Middle frontal gyrus (tissue), 1 donor: ENCODE measurements around the gene SPIN1.
A peak's percentile ranks its signal among the peaks of the same experiment; 100 is the strongest.

Experiments
- DNase-seq: peaks from one replicate; pipeline ENCODE4 v3.0.0-alpha.2; 2015; ENCODE audit warnings: low spot score; ENCODE audit errors: extremely low spot score

SPIN1 gene

DNA sequence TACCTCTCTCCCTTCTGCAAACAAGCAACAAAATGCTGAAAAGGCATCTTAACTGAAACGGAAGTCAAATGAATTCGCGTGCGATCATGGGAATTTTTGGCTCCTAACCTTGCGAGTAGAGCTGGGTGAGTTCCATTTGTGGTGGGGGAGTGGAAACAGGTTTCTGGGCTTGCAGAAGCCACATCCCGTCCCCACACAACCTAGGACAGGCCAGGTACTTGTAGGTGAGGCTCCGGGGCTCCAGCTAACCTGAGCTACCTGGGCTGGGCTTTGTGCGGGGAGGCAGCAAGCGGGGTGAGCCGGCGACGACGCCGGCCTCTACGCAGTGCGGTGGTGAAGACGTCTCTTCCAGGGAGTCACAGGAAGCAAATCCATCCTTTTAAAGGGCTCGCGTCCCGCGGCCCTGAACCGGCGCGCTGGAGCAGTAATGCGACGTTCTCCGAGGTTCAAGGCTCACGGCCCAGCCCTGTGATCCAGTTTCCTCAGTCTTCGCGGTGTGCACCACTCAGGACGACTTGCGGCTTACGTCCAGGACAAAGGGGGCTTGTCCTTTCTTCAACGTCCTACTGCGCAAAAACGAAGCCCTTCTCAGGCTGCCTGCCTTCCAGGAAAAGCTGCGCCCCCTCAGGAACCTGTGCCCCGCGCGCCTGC is 567 bp upstream of the SPIN1 start:
- DNase-seq, result peak; percentile 48

DNA sequence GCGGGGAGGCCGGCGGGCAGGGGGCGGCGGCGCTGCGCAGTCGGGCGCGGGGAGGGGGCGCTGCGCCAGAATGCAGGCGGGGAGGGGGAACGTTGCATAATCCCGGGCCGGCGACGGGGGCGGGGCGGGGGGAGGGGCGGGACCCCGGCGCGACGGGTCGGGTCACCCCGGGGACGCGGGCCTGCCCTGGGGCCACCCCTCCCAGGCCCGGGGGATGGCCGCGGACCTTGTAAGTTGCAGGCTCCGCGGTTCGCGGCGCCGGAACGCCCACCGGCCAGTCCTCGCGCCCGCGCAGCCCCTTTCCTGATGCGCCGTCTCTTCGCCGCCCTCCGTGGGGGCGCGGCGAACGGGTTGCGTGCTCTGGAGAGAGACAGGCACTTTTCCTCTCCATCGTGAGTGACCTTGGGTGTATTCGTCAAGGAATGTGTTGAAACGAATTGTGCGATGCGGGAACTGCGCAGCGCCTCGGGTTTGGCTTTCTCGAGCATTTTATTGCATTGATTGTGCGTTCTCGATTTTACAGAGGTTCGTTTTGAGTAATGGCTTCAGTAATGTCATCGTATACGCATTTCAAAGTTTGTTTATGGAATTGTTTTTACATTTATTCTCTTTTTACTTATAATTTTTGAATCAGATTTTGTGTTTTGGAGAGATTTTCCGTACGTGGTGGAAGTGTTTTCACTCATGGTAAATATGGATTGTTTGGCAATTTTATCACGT is 802 bp downstream of the SPIN1 start:
- DNase-seq, result peak; percentile 34

DNA sequence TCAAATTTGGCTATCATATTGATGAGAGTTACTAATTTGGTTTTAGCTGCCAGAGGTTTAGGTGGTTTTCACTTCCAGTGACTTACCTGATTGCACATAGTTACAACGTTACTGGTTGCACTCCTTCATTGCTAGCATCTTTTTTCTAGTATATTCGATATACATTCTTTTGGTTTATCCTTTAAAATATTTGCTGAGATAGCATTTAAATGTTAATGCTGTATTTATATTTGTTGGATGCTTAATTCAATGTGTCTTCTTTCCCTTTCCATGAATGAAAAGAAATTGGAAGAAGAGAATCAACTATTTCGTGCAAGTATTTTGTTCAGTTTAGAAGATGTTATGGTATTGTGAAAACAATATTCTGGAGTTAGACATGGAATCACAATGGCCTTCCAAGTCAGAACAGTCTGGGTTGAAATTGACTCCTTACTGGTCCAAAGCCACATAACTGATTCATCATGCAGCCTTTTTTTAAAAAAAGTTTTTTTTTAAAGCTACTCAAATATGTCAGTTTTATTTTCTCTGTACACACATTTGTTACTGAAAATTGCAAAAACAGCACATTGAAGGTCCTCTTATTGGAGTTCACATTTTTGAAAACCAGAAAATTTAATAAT is 2.2 kb downstream of the SPIN1 start:
- no peak for DNase-seq

DNA sequence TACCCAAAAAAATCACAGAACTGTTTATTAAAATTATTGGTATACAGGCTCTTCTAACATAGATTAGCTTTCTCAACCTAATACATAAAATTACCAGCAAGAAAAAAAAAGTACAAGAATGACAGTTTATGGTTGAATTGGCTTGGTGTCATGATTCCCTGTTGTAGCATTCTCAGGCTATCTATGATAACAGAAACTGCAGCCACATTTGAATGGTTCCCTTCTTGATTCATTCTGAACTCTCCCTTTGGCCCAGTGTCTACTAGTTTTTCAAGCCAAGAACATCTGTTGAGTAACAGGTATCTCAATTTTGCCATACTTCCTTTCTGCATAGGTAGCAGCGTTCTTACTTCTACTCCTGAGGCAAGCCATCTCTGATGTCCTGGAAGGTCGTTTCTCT is 3.0 kb downstream of the SPIN1 start:
- no peak for DNase-seq

DNA sequence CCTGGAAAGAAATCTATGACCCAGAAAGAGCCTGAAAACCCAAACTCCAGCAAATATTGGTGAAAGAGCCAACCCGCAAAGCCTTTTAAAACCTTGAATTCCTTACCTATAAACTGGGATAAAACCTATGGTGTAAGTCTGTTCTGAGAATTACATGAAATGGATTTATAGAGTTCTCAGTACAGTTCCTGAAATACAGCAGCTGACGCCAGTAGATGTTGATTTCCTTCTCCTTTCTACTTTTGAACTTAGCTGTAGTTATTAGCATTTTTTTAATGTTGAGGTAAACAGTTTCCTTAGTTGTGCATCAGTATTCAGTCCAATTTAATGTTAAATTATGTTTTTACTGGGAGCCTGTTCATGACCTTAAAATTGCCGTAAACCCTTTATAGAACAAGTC is 3.7 kb downstream of the SPIN1 start:
- DNase-seq, result no peak

DNA sequence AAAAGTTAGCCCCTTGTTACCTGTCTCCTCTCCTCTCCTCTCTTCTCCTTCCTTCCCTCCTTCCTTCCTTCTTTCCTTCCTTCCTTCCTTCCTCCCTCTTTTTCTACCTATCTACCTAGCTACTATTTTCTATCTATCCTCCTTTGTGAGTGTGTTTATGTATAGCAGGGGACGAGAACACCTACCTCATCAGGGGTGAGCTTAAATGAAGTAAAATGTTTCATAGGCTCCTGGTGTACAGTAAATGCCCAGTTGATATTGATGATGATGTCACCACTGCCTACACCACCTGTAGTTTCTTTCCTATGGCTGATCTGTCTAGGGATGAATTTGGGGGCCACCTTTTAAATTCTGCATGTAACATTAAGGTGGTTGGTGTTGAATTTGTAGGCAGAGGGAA is 4.3 kb downstream of the SPIN1 start:
- no peak for DNase-seq

DNA sequence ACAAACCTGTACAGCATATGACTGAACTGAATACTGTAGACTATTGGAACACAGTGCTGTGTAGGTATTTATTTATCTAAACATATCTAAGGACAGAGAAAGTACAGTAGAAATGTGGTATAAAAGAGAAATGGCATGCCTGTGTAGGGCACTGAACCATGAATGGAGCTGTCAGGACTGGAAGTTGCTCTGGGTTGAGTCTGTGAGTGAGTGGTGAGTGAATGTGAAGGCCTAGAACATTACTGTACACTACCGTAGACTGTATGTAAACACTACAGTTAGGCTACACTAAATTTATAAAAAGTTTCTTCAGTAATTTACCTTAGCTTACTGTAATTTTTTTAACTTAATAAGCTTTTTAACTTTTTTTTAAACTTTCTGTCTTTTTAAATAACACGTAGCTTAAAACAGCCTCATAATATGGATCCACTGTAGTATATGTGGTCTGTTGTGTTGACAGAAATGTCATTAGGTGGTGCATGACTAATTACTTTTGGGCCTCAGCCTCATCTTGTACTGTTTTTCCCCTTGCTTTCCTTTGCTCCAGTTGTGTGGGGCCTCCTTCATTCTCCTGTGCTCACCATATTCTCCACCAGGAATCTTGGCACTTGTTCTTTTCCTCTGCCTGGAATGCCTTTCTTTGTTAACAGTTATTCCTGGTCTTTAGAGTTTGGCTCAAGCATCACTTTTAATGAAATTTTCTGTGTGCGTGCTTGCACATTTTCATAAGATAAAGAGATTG is 8.8 kb downstream of the SPIN1 start:
- no peak for DNase-seq

DNA sequence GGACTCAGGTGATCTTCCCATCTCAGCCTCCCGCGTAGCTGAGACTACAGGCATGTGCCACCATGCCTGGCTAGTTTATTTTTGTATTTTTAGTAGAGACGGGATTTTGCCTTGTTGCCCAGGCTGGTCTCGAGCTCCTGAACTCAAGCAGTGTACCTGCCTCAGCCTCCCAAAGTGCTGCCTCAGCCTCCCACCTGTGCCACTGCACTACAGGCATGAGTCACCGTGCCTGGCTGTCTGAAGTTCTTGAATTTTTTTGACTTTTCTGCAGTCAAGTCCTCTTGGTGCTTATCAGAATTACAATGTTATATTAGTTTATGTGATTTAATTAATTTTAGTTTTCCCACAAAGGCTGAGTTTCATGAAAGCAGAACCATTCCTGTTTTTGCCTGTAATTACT is 9.8 kb downstream of the SPIN1 start:
- DNase-seq, result no peak

DNA sequence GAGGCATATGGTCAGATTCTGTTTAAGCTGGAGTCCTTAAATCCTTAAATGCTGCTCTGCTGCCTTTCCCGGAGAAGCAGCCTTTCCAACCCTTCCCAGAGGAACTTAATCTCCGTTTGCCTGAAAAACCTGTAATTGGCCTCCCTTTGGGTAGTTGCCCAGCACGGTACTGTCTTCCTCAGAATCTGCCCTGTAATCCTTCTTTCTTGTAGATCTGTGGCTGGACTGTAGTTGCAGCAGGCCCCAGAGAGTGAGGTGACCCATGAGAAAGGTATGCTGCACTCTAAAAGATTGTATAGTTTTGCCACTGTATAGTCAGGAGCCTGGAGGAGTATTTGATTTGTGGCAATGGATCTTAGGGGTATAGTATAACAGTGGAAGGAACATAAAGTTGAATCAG is 11.7 kb downstream of the SPIN1 start:
- DNase-seq, result no peak

DNA sequence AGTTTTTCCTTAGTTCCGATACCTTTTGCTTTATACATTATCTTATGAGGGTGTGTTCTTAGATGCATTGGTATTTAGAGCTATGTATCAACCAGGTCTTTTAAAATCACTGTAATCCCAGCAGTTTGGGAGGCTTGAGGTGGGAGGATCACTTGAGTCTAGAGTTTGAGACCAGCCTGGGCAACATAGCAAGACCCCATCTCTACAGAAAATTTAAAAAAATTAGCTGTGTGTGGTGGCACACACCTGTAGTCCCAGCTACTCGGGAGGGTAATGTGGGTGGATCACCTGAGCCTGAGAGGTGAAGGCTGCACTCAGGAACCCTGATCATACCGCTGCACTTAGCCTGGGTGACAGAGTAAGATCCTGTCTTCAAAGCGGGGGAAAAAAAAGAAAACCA is 15.1 kb downstream of the SPIN1 start:
- DNase-seq, result no peak

DNA sequence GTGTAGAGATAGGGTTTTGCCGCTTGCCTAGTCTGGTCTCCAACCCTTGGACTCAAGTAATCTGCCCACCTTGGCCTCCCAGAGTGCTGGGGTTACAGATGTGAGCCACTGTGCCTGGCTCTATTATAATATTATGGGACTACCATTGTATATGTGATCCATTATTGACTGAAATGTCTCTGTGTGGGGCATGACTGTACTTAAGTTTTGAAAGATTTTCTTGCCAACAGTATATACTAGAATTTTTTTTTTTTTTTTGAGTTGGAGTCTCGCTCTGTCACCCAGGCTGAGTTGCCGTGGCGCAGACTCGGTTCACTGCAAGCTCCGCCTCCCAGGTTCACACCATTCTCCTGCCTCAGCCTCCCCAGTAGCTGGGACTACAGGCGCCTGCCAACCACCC is 17.8 kb downstream of the SPIN1 start:
- no peak for DNase-seq

DNA sequence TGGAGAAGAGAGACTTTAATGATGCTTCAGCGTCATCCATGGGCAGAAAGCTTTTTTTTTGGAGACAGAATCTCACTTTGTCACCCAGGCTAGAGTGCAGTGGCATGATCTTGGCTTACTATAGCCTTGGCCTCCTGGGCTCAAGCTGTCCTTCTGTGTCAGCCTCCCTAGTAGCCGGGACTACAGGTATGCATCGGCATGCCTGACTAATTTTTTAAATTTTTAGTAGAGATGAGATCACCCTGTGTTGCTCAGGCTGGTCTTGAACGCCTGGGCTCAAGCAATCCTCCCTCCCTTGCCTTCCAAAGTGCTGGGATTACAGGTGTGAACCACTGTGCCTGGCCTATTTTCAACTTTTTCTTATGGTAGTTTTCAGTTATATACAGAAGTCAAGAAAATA is 23.2 kb downstream of the SPIN1 start:
- no peak for DNase-seq

DNA sequence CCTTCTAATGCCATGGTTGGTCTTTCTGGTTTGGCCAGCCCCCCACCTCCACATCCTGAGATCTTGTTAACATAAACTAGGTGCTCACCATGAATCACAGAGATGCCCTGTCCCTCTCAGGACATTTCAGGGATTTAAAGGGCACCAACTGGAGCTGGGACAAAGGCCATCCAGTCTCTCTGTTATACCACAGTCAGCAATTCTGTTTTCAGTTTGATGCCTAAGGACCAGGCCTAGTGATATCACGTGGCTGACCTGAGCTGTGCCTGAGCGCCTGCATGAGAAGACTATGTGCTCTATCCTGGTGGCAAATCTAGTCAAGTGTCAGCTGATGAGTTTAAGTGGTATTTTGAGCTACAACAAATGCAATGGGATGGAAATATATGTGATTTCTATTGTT is 26.1 kb downstream of the SPIN1 start:
- no peak for DNase-seq

DNA sequence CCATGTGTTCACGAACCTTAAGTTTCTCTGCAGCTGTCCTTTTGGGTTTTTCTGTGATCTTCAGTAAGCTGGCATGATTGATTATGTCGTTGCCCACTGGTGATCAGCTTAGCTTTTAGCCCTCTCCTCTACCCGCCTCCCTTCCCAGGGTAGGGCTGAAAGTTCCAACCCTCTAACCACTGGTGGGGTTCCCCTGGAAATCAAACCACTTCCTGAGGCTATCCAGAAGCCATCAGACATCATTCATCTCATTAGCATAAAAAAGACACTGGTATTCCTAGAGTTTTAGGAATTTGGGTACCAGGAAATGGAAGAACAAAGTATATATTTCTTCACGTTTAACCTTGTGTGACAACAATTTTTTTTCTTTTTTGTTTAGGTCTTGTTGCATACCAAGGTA is 29.8 kb downstream of the SPIN1 start:
- DNase-seq, result no peak

DNA sequence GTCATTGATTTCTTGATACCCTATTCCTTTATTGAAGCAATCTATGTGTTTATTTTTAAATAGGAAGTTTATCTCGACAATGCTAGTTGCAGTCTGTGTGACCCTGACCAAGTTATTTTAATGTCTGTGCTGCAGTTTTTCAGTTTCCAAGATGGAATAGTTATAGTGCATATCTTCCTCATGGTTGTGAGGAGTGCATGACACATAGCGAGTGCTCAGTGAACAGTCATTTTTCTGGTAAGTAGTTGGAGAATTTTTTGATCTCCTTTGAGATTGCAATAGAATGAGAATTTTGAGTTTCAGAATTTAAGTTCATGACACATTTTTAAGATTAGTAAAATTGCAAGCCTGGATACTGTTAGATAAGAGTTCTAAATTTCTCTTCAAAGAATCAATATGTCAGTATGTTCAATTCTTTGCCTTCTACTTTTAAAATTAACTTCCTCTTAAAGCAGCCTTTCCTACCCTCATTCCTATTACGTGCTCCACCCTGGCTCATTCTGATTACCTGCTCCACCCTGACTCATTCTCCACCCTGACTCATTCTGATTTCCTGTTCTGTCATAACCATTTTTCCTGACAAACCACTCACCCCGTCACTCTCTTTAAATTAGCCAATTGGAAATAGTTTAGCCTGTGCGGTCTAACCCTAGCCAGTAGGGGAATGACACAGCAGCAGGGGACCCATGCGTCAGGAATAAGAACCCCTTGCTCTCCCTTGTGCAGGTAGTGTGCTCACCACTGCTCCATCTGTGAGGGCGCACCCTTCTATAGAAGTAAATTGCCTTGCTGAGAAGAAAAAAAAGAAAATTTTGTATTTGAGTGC is 30.7 kb downstream of the SPIN1 start:
- no peak for DNase-seq

DNA sequence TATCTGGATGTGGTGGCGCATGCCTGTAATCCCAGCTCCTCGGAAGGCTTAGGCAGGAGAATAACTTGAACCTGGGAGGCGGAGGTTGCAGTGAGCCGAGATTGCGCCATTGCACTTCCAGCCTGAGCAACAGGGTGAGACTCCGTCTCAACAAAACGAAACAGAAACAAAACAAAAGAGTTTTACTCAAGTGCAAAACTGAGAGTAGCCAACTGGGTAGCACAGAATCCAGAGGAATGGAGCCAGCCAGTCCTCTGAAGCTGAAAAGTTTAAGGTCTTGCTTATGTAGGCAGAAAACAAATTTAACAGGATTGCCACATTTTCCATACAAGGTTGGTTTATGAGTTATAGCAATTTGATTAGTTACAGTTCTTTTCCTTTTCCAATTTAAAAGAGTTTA is 32.0 kb downstream of the SPIN1 start:
- DNase-seq, result no peak

DNA sequence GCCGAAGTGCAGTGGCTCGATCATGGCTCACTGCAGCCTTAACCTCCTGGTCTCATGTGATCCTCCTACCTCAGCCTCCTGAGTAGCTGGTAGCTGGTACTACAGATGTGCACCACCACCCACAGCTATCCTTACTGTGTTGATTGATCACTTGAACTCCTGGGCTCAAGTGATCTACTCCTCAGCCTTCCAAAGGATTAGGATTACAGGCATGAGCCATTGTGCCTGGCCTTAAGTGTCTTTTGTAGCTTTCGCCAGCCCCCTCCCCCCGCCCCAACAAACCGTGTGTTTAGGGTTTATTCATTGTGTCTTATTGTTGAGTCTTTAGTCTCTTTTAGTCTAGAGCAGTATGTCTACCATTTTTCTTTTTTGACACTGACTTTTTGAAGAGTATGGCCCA is 33.1 kb downstream of the SPIN1 start:
- DNase-seq, result no peak

DNA sequence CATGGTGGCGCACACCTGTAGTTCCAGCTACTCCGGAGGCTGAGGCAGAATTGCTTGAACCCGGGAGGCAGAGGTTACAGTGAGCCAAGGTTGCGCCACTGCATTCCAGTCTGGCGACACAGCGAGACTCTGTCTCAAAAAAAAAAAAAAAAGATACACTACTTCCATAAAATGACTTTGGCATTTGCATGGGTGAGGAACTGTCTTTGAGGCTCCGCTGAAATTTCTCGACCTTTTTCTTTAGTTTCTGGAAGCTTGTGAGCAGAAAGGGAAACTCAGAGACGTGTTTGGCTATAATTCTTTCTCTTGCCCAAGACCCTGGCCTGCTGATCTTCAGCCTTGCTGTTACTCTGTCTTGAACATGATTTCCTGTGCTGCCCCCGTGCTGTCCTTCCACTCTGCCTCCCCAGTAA is 37.3 kb downstream of the SPIN1 start:
- no peak for DNase-seq

DNA sequence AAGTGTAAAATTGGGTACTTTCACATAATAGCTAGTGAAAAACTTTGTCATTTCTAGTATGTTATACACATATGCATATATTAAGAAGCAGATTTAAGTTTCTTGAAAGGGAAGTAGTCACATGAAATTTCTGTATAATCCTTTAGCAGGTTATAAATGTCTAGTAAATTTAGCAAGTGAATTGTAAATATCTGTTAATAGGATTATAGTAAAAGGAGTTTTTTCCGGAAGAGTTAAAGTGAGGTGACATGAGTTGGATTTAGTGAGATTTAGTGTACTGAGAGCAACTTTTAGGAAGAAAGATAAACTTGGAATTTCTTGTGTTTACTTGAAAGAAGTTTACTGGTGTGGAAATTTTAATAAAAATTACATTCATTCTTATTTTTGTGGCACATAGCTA is 38.4 kb downstream of the SPIN1 start:
- DNase-seq, result no peak

DNA sequence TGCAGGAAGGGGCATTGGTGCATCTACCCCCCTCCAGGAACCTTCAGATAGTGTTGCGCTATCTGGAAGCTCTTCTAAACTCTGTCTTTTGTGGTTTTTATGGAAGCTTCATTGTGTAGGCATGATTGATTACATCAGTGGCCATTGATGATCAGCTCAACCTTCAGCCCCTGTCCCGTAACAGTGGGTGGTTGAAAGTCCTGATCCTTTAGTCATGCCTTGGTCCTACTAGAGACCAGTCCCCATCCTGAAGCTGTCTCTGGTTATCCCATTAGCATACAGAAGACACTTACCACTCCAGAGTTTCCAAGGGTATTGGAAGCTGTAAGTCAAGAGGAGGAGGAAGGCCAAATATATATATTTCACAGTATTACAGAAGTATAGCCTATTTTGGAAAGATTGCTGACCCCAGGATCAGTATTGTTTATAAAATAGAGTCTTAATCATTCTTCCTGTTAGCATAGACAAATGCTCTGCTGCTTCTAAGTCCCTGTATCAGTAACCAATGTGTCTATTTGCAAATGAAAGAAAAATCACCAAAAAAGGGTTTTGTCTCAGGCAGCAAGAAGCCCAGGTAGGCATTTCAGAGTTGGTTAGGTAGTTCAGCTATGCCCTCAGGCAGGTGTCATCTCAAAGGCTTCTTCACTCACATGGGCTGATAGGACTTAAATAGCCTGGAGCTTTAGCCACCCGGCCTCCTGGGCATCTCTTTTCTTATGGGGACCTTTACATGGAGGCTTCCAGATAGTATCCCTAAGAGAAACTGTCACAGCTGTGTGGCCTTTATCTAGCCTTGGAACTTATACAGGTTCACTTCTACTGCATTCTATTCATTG is 41.6 kb downstream of the SPIN1 start:
- no peak for DNase-seq
